CD4-positive, alpha-beta memory T cell (primary cell): ENCODE measurements around the gene NIPAL1. TPM values are rescaled to one million over a fixed set of nuclear protein-coding genes. Genes with fewer than 3 reads are reported as not detected.

ENCODE experiments used
- CTCF ChIA-PET: fragments of 350-600 bp; sonication (Branson Sonifier 250); formaldehyde crosslinking; loops from one replicate; lab custom pipeline; 2021; ENCODE audit warnings: inconsistent platforms; ENCODE audit not compliant: partially characterized antibody; lab: Charles Lee
- POLR2A ChIA-PET: fragments of 350-600 bp; sonication (Branson Sonifier 250); formaldehyde crosslinking; loops from one replicate; lab custom pipeline; 2021; ENCODE audit not compliant: partially characterized antibody; lab: Charles Lee
- DNase-seq, 5 donors: peaks; one replicate each; pipeline versions ENCODE4 v3.0.0 to v3.0.0-alpha.2; 2020 to 2022; ENCODE audit warnings: mixed read lengths in 1 of 5
- H3K27ac ChIP-seq: one replicate; pipeline ENCODE4 v1.7.0; 2013; ENCODE audit warnings: low read depth, low read length
- H3K27me3 ChIP-seq: 2 replicates; pipeline ENCODE4 v1.7.0; 2013; ENCODE audit warnings: mild to moderate bottlenecking, low read length, moderate library complexity; ENCODE audit not compliant: insufficient read depth
- H3K36me3 ChIP-seq: 2 replicates; pipeline ENCODE4 v1.7.0; 2013; ENCODE audit warnings: mild to moderate bottlenecking, low read length, moderate library complexity; ENCODE audit not compliant: insufficient read depth
- H3K4me1 ChIP-seq: 2 replicates; pipeline ENCODE4 v1.7.0; 2013; ENCODE audit warnings: mild to moderate bottlenecking, low read length, moderate library complexity; ENCODE audit not compliant: insufficient read depth
- H3K4me3 ChIP-seq, 2 donors: one replicate each; pipeline ENCODE4 v1.7.0; 2013; ENCODE audit warnings: low read length in 2 of 2, mild to moderate bottlenecking in 1 of 2
- H3K9me3 ChIP-seq, 2 donors: one replicate each; pipeline ENCODE4 v1.7.0; 2013; ENCODE audit warnings: low read length in 2 of 2, control low read depth in 1 of 2; ENCODE audit not compliant: control insufficient read depth in 1 of 2
- H3K27ac Mint-ChIP-seq, 7 donors: one replicate each; pipeline ENCODE4 v1.8.0; 2020 to 2021; ENCODE audit warnings: mixed read lengths in 7 of 7, mild to moderate bottlenecking in 6 of 7, inconsistent platforms in 3 of 7, moderate library complexity in 3 of 7
- H3K27me3 Mint-ChIP-seq, 2 donors: one replicate each; pipeline ENCODE4 v1.8.0; 2020 to 2021; ENCODE audit warnings: mixed read lengths in 2 of 2
- H3K36me3 Mint-ChIP-seq, 2 donors: one replicate each; pipeline ENCODE4 v1.8.0; 2020 to 2021; ENCODE audit warnings: mixed read lengths in 2 of 2, inconsistent platforms in 1 of 2, mild to moderate bottlenecking in 1 of 2
- H3K4me1 Mint-ChIP-seq, 4 donors: one replicate each; pipeline ENCODE4 v1.8.0; 2020 to 2021; ENCODE audit warnings: mixed read lengths in 4 of 4, mild to moderate bottlenecking in 1 of 4
- H3K4me3 Mint-ChIP-seq, 8 donors: one replicate each; pipeline ENCODE4 v1.8.0; 2020 to 2021; ENCODE audit warnings: mixed read lengths in 8 of 8, mild to moderate bottlenecking in 7 of 8, moderate library complexity in 6 of 8, inconsistent platforms in 3 of 8
- H3K9me3 Mint-ChIP-seq, 8 donors: one replicate each; pipeline ENCODE4 v1.8.0; 2020 to 2021; ENCODE audit warnings: mixed read lengths in 8 of 8, mild to moderate bottlenecking in 5 of 8, inconsistent platforms in 3 of 8, moderate library complexity in 1 of 8
- intact Hi-C: fragments of 100-400 bp; cut with micrococcal nuclease; formaldehyde crosslinking; loops from one replicate; pipeline ENCODE4 v1.15.1; 2023
- polyA plus RNA-seq, 2 donors: library from polyadenylated mRNA; unstranded; fragments of 300-500 nt; fragmentation: Illumina TruSeq; gene quantifications; one replicate each; pipeline ENCODE4 v1.2.3, GENCODE V29; 2021
- total RNA-seq, 2 experiments: library from RNA; stranded (reverse); gene quantifications; one replicate each; pipeline ENCODE4 v1.2.3, GENCODE V29; 2021

The NIPAL1 gene
- total and polyA plus RNA-seq, 4 experiments from 2014 or later: 0.65 to 3.3 (median 1.8) TPM

- POLR2A ChIA-PET: no interaction called here
- H3K4me3 Mint-ChIP-seq: peak overlapping the region in 2 of 8 donors; percentile 8 to 23
- Histone ChIP-seq H3K27me3 (no peaks in the 10 kb centered on the region), H3K4me3 (no peak overlapping the region), H3K9me3 (no peaks in the 10 kb centered on the region), H3K4me1 (peaks cover 10% of the 10 kb centered on the region), H3K36me3 (peaks cover 23% of the 10 kb centered on the region), H3K27ac (no peak overlapping the region)
- CTCF ChIA-PET: interaction anchor here (0.7 kb wide), 1 partner anchor 23 kb away, joined by 3 read pairs; no protein-coding TSS in a partner anchor
- no peak for DNase-seq
- H3K9me3 Mint-ChIP-seq: peaks cover 0 to 1% (median 0%) of the 10 kb centered on the region in 8 donors
- peaks cover 31 to 67% of the 10 kb centered on the region in 2 donors for H3K36me3 Mint-ChIP-seq
- intact Hi-C loops: no loop called here
- peaks cover 14 to 31% (median 24%) of the 10 kb centered on the region in 4 donors for H3K4me1 Mint-ChIP-seq
- H3K27ac Mint-ChIP-seq: peak overlapping the region in 1 of 7 donors; percentile 55
- no peaks in the 10 kb centered on the region for H3K27me3 Mint-ChIP-seq
These were observed 63.4 kb downstream of the NIPAL1 start for GRCh38 chr4:48079972-48080391.

- Histone ChIP-seq H3K4me1 (peaks cover 10% of the 10 kb centered on the region), H3K27ac (no peak overlapping the region), H3K9me3 (no peaks in the 10 kb centered on the region), H3K36me3 (peaks cover 27% of the 10 kb centered on the region), H3K27me3 (no peaks in the 10 kb centered on the region), H3K4me3 (no peak overlapping the region)
- Mint-ChIP-seq H3K4me1 (peaks cover 14 to 32% (median 25%) of the 10 kb centered on the region in 4 donors), H3K9me3 (peaks cover 0 to 1% (median 0%) of the 10 kb centered on the region in 8 donors), H3K4me3 (no peak overlapping the region), H3K27ac (no peak overlapping the region), H3K36me3 (peaks cover 38 to 70% of the 10 kb centered on the region in 2 donors), H3K27me3 (no peaks in the 10 kb centered on the region)
- ChIA-PET CTCF (no interaction called here), POLR2A (no interaction called here)
- intact Hi-C loops: no loop called here
- no peak for DNase-seq
These were observed 64.6 kb downstream of the NIPAL1 start for GRCh38 chr4:48081196-48081595.

DNA sequence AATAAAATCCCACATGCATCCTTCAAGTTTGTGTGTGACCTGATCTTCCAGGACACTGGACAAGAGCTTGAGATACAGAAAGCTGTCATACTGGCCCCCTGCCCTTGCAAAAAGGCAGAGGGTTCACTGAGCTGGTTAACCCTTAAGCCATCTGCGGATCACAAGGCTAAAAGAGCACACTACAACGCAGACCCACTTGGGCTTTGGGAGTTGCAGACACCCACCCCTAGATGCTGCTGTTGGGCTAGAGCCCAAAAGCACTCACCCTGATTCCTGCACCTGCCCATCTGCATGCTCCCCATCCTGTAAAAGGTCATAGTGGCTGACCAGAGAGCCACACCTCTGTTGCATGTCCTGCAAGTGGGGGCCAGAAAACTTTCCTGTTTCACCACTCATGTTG lies 66.4 kb downstream of the NIPAL1 start:
- Mint-ChIP-seq H3K4me1 (peaks cover 12 to 32% (median 25%) of the 10 kb centered on the region in 4 donors), H3K27ac (peak overlapping the region in 3 of 7 donors; percentile 19 to 77 (median 32))
- POLR2A ChIA-PET: no interaction called here

GRCh38 chr4:48085821-48086589 lies 69.4 kb downstream of the NIPAL1 start:
- Mint-ChIP-seq H3K27ac (peak overlapping the region in 2 of 7 donors; percentile 22 to 46), H3K27me3 (no peaks in the 10 kb centered on the region), H3K4me1 (peaks cover 5 to 19% (median 9%) of the 10 kb centered on the region in 4 donors), H3K9me3 (no peaks in the 10 kb centered on the region), H3K4me3 (no peak overlapping the region), H3K36me3 (peaks cover 40 to 71% of the 10 kb centered on the region in 2 donors)
- no peak for DNase-seq
- no peaks in the 10 kb centered on the region for H3K4me1 ChIP-seq
- no peaks in the 10 kb centered on the region for H3K9me3 ChIP-seq
- H3K27me3 ChIP-seq: no peaks in the 10 kb centered on the region
- intact Hi-C loops: loop anchor here (2.0 to 5.0 kb wide), 2 partner anchors 55 to 419 kb away; no protein-coding TSS in a partner anchor
- H3K4me3 ChIP-seq: no peak overlapping the region
- no peak overlapping the region for H3K27ac ChIP-seq
- ChIA-PET POLR2A (interaction anchor here (0.6 kb wide), 1 partner anchor 11 kb away, joined by 3 read pairs; no protein-coding TSS in a partner anchor), CTCF (interaction anchor here (0.8 to 8.8 kb wide), 8 partner anchors 11 to 83 kb away, joined by 3 to 135 read pairs (median 16); no protein-coding TSS in a partner anchor)
- H3K36me3 ChIP-seq: peaks cover 25% of the 10 kb centered on the region

More for the DNA sequence above, 66.4 kb downstream of the NIPAL1 start:
- Histone ChIP-seq H3K4me1 (peaks cover 10% of the 10 kb centered on the region), H3K36me3 (peaks cover 20% of the 10 kb centered on the region), H3K9me3 (no peaks in the 10 kb centered on the region), H3K4me3 (no peak overlapping the region), H3K27ac (no peak overlapping the region), H3K27me3 (no peaks in the 10 kb centered on the region)
- DNase-seq: no peak
- intact Hi-C loops: no loop called here
- H3K27me3 Mint-ChIP-seq: no peaks in the 10 kb centered on the region
- peaks cover 43 to 75% of the 10 kb centered on the region in 2 donors for H3K36me3 Mint-ChIP-seq
- H3K4me3 Mint-ChIP-seq: no peak overlapping the region
- CTCF ChIA-PET: interaction anchor here (0.8 to 8.8 kb wide), 4 partner anchors 18 to 80 kb away, joined by 4 to 135 read pairs (median 24); no protein-coding TSS in a partner anchor
- H3K9me3 Mint-ChIP-seq: peaks cover 0 to 1% (median 0%) of the 10 kb centered on the region in 8 donors

Other genes starting within 250 kb of the NIPAL1 start
- 1 to 10 TPM in 1 of 2 experiments, under 1 TPM in 1; 0.36 to 1.1 TPM for gene CORIN, start 178.7 kb upstream of the NIPAL1 start, total RNA-seq
- gene CORIN, start 178.7 kb upstream of the NIPAL1 start, polyA plus RNA-seq: under 1 TPM in 1 of 2 donors, not detected in 1; 0.30 TPM
- 10 to 100 TPM; 16.6 to 21.1 TPM for gene NFXL1, start 102.2 kb upstream of the NIPAL1 start, total RNA-seq
- 1 to 10 TPM; 7.7 to 8.8 TPM for gene NFXL1, start 102.2 kb upstream of the NIPAL1 start, polyA plus RNA-seq
- gene CNGA1, start 91 bp upstream of the NIPAL1 start, total RNA-seq: not detected
- gene CNGA1, start 91 bp upstream of the NIPAL1 start, polyA plus RNA-seq: not detected
- gene TXK, start 117.5 kb downstream of the NIPAL1 start, total RNA-seq: 10 to 100 TPM; 44.8 to 48.7 TPM
- gene TXK, start 117.5 kb downstream of the NIPAL1 start, polyA plus RNA-seq: 10 to 100 TPM; 53.3 to 54.0 TPM